ACC112 (cell line): ENCODE data around the gene CREB5.

Source experiments
- H2AFZ ChIP-seq: fragments of 200-600 bp; sonication (generic); one replicate; pipeline ENCODE4 v1.6.0; 2017; ENCODE audit warnings: antibody characterized with exemption, low read length; ENCODE audit not compliant: unreplicated experiment
- H3K27ac ChIP-seq: fragments of 200-600 bp; sonication (generic); 2 replicates; pipeline ENCODE4 v1.5.1; 2014; ENCODE audit warnings: low read depth, mild to moderate bottlenecking, antibody characterized with exemption, low read length, moderate library complexity
- H3K27me3 ChIP-seq: fragments of 200-600 bp; sonication (generic); 2 replicates; pipeline ENCODE4 v1.6.1; 2014; ENCODE audit warnings: mild to moderate bottlenecking, antibody characterized with exemption, low read length, moderate library complexity, mixed read lengths; ENCODE audit not compliant: insufficient read depth
- H3K36me3 ChIP-seq: fragments of 200-600 bp; sonication (generic); 2 replicates; pipeline ENCODE4 v1.6.1; 2016; ENCODE audit warnings: mild to moderate bottlenecking, antibody characterized with exemption, low read length, moderate library complexity, mixed read lengths; ENCODE audit not compliant: insufficient read depth
- H3K4me1 ChIP-seq: fragments of 200-600 bp; sonication (generic); one replicate; pipeline ENCODE4 v1.6.1; 2016; ENCODE audit warnings: low read length, mixed read lengths; ENCODE audit not compliant: insufficient read depth, unreplicated experiment, control insufficient read depth
- H3K4me3 ChIP-seq: fragments of 200-600 bp; sonication (generic); 2 replicates; pipeline ENCODE4 v1.5.1; 2014; ENCODE audit warnings: mild to moderate bottlenecking, low read depth, low read length
- H3K79me2 ChIP-seq: fragments of 200-600 bp; sonication (generic); one replicate; pipeline ENCODE4 v1.6.0; 2016; ENCODE audit warnings: low read length; ENCODE audit not compliant: control insufficient read depth, unreplicated experiment, insufficient read depth

CREB5 gene

DNA sequence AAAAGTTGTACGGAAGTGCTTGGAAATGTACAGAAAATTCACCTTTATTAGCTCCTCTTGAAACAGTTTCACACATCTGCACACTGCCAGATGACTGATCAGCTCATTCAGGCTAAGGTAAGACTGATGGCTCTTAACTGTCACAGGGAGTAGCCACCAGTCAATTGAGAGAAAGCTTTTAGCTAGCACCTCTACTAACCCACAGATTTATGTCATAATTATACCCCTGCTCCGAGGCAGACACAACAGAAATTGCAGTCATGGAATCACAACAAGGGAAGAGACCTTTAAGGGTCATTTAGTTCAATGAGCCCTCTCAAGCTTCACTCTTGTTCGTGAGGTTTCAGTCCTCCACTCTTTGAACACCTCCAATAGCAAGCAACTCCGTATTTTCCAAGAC lies 310.4 kb downstream of the CREB5 start:
- Histone ChIP-seq H3K4me3 (no peak overlapping the region), H3K27me3 (no peaks in the 10 kb centered on the region), H2AFZ (no peak overlapping the region), H3K36me3 (no peaks in the 10 kb centered on the region), H3K4me1 (no peaks in the 10 kb centered on the region), H3K27ac (no peak overlapping the region), H3K79me2 (no peaks in the 10 kb centered on the region)

DNA sequence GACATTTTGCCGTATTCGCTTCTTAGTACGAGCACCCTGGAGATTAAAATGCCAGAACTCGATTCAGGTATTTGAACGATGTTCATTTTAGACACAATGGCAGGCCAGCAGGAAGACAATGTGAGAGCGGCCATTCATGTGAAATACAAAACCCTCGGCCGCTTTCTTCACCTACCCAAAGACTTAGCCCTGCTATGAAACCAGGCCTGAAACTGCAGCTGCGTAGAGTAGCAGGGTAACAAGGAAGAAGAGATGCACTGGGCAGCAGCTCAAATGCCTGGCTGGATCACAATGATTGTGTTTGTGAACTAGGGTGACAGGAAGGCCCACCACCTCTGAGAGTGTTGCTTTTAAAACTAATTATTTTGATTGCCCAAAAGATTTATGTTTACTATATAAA lies 311.0 kb downstream of the CREB5 start:
- Histone ChIP-seq H3K4me3 (no peak overlapping the region), H3K4me1 (no peaks in the 10 kb centered on the region), H3K27me3 (no peaks in the 10 kb centered on the region), H2AFZ (no peak overlapping the region), H3K27ac (no peak overlapping the region), H3K36me3 (no peaks in the 10 kb centered on the region), H3K79me2 (no peaks in the 10 kb centered on the region)

DNA sequence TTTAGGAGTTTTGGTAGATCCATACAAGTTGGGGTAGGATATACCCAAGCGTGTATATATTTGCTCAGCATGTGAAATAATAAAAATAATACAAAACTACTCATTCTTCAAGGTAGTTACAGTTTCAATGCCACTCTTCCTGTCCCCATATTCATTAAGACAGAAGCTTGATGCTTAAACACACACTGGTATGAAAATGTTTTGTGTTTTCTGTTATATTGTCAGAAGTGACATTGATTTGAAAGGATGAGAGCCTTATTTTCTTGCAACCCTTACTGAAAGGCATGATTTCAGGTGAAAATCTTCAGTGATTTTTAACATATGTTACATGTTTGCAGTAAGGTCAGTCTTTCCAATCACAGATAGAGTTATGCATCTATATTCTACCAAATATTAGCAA lies 312.2 kb downstream of the CREB5 start:
- Histone ChIP-seq H3K36me3 (no peaks in the 10 kb centered on the region), H3K4me3 (no peak overlapping the region), H3K27me3 (no peaks in the 10 kb centered on the region), H3K79me2 (no peaks in the 10 kb centered on the region), H3K4me1 (no peaks in the 10 kb centered on the region), H3K27ac (no peak overlapping the region), H2AFZ (no peak overlapping the region)

DNA sequence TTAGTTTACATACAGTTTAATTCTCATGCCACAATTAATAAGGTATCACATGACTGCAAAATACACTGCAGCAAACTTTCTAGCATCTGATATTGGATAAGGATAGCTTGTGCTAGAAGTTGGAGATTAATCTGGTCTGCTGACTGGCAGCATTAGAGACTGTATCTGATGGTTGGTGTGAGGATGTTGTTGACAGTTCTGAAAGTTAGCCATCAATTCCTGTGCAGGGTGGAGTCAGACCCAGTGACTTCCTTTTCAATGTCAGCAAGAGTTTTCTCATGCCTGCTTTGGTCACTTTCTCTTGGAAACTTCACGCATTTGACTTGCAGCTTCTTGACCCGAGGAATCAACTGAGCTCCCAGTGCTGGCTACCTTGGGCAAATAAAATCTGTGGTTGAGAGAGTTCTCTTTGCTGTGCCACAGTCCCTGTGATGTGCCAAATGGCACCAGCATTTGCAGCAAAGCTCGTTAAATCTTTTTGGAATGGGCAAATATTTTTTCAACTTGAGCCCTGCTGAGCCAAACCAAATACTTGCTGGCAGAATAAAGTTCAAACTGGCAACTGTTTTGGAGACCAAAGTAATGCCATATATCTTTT lies 312.8 kb downstream of the CREB5 start:
- no peak overlapping the region for H3K4me3 ChIP-seq
- no peaks in the 10 kb centered on the region for H3K79me2 ChIP-seq
- no peak overlapping the region for H2AFZ ChIP-seq
- no peaks in the 10 kb centered on the region for H3K27me3 ChIP-seq
- H3K36me3 ChIP-seq, result no peaks in the 10 kb centered on the region
- H3K4me1 ChIP-seq, result no peaks in the 10 kb centered on the region
- no peak overlapping the region for H3K27ac ChIP-seq

DNA sequence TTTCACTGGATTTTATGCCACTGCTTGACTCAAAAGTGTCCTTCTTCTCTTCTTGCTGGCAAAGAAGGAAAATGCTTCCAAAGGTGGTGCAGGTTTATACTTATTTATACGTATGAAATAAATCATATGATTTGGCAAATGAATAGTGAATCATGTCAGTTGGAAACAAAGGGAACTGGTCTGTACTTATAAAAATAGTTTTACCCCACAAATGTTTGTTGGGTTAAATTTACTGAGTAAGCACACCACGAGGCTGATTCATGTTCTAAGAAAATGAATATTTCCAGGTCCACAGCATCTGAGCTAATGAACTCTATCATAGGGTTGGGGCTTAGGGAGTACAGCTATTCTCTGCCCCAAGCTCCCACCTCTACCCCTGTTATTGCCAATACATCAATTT lies 313.6 kb downstream of the CREB5 start:
- Histone ChIP-seq H3K36me3 (no peaks in the 10 kb centered on the region), H3K27ac (no peak overlapping the region), H3K4me3 (no peak overlapping the region), H3K27me3 (no peaks in the 10 kb centered on the region), H3K4me1 (no peaks in the 10 kb centered on the region), H2AFZ (no peak overlapping the region), H3K79me2 (no peaks in the 10 kb centered on the region)

DNA sequence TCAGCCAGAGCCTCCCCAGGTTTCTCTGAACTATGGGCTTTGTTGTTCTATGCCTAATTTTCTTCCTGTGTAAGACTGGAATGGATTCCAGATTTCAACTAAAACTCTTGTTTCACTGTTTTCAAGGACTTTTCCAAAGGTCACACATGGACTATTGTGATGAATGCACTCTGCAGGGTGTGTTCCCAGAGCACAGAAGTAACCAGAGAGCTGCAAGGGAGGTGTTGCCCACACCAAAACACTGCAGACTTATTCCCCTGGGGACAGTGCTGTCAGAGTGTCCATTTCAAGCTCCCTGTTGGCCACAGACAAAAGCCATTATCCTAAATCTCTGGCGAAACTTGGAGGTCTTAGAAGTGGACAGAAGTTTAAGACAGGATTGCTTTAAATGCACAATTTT lies 314.2 kb downstream of the CREB5 start:
- Histone ChIP-seq H3K36me3 (no peaks in the 10 kb centered on the region), H3K27ac (no peak overlapping the region), H3K4me1 (peaks cover 4% of the 10 kb centered on the region), H3K27me3 (no peaks in the 10 kb centered on the region), H2AFZ (no peak overlapping the region), H3K4me3 (no peak overlapping the region), H3K79me2 (no peaks in the 10 kb centered on the region)

DNA sequence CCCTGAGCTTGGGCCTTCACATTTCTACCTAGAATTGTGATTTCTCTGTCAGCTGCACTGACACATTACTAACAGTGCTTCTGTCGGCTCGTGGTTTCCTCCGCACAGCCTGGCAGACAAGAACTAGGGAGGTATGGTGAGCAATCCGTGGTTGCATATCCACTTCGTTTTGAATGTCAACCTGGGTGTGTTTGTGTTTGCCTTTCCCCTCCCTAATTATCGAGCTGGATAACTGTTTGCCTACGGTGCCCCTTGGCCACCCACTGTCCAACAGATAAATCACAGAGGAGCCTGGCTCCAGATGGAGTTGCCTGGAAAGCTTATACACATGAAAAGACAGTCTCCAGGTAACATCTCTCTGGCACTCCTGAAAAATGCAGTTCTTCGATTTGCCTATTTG lies 317.0 kb downstream of the CREB5 start:
- Histone ChIP-seq H3K36me3 (no peaks in the 10 kb centered on the region), H3K4me3 (no peak overlapping the region), H3K79me2 (no peaks in the 10 kb centered on the region), H2AFZ (no peak overlapping the region), H3K4me1 (peaks cover 8% of the 10 kb centered on the region), H3K27me3 (no peaks in the 10 kb centered on the region), H3K27ac (no peak overlapping the region)

DNA sequence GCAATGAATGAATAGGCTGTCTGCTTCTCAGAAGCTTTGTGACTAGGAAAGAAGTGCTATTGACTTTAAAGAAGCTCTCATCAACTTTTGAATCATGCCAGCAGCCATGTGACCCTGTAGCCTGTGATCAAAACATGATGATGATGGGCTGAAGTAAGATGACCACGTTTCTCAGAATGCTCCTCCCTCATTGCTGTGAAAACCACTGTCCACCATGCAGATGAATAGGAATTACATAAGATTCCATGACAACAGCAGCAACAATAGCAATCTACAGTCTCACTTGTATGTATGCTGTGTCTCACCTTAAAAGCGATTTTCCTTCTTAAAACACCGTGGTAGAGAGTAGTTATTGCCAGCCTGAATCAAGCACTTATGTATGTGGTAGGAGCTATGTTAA lies 317.4 kb downstream of the CREB5 start:
- Histone ChIP-seq H3K36me3 (no peaks in the 10 kb centered on the region), H3K4me3 (no peak overlapping the region), H2AFZ (no peak overlapping the region), H3K4me1 (peaks cover 8% of the 10 kb centered on the region), H3K79me2 (no peaks in the 10 kb centered on the region), H3K27me3 (no peaks in the 10 kb centered on the region), H3K27ac (no peak overlapping the region)

DNA sequence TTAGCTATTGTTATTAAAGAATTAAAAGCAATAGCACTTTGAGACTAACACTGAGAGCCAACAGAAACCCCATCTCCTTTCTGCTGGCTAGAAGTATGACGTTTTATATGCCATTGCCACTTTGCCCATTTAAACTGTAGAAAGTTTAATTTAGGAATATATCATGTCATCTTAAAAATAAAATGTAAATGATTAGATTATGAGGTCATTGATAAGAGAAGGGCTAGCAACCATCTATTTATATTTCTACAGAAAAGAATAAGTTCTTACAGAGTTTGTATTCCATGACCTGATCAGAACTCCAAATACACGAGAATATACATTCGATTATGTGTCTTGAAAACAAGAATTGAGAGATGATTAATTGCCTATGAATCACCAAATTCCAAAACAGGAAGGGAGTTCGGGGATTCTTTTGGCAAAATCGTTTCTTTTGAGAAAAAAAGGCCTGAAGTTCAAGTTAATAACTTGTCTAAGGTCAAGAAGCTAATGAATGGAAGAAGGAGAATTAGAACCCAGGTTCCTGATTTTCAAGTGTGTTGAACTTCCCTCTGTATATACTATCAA lies 318.9 kb downstream of the CREB5 start:
- Histone ChIP-seq H3K27me3 (no peaks in the 10 kb centered on the region), H3K36me3 (no peaks in the 10 kb centered on the region), H2AFZ (no peak overlapping the region), H3K27ac (no peak overlapping the region), H3K4me3 (peak overlapping the region; percentile 67), H3K4me1 (peaks cover 8% of the 10 kb centered on the region), H3K79me2 (no peaks in the 10 kb centered on the region)

DNA sequence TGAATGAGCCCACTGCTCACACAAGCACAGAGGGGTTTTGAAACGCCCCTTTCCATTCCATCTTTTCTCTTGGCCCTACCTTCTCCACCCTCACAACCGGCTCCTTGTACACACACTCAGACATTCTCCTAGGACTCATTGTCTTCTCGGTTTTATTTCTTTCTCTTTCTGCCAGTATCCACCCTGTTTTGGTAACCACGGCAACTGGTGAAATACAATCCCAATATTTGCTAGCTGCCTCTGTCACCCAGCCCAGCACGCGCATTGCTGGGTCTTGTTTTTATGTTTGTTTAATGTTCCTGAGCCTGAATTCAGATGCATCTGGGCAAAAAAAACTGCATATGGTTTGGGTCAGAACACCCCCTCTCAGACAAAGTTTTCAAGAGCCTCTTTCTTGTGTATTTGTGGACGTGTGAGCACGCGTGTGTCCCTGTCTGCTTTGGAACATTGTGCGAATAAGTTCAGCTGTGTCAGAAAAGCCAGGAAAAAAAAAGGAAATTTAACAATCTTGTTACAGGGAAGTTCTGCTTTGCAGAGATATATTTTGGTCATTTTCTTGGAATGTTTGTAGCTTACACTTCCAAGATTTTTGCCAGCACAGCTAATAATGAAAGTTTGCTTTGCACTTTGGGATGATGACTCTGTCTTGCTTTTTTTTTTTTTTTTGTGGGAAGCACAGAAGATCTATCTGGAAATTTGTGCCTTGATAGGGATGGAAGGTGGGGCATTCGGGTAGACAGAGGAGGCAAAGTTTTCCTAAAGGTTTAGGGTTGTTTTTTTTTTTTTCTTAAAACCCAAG lies 320.0 kb downstream of the CREB5 start:
- H3K36me3 ChIP-seq, result no peaks in the 10 kb centered on the region
- peaks cover 8% of the 10 kb centered on the region for H3K4me1 ChIP-seq
- no peaks in the 10 kb centered on the region for H3K79me2 ChIP-seq
- H3K27ac ChIP-seq, result peak overlapping the region; percentile 30; the same call in 1 of the 2 replicates
- peak overlapping the region; percentile 67 for H3K4me3 ChIP-seq
- no peaks in the 10 kb centered on the region for H3K27me3 ChIP-seq
- peak overlapping the region; percentile 61 for H2AFZ ChIP-seq

DNA sequence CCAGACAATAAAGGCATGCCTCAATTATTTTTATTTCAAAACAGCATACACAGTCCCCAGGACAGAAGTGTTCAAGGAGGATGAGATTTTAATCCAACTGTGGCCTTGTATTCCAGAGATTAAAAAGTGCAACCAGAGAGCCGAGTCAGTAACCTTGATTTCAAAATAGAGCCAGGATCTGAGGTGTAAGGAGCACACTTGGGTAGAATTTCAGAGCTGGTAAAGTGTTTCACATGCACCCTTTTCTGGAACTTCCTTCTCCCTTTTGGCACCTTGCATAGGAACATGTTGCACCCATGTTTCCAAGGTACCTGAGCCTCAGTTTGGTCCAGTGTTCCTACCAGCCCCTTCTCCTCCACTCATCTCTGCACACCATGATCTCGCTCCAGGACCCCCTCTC lies 320.7 kb downstream of the CREB5 start:
- Histone ChIP-seq H3K36me3 (no peaks in the 10 kb centered on the region), H3K4me3 (no peak overlapping the region), H3K27ac (no peak overlapping the region), H3K4me1 (peaks cover 8% of the 10 kb centered on the region), H3K27me3 (no peaks in the 10 kb centered on the region), H3K79me2 (no peaks in the 10 kb centered on the region), H2AFZ (no peak overlapping the region)
